ENCODE measurements around the gene MTFP1. TPM values are rescaled to one million over a fixed set of nuclear protein-coding genes. Genes with fewer than 3 reads are reported as not detected.

MTFP1 gene
- total and polyA plus RNA-seq, 2 donors (not counting 1 experiment from before 2014, with no cell fraction given): 11.8 to 18.4 TPM

- Histone ChIP-seq H3K79me2 (ENCODE audit: control insufficient read depth, insufficient read depth, low read length) (no peaks in the 10 kb centered on the region), H3K4me1 (ENCODE audit: control insufficient read depth in 2 of 2, insufficient read depth in 2 of 2, low read length in 2 of 2) (peaks cover 14 to 20% of the 10 kb centered on the region in 2 donors), H3K4me3 (ENCODE audit: control extremely low read depth in 1 of 5, extremely low read depth in 1 of 5, insufficient read depth in 1 of 5, low read depth in 2 of 5, low read length in 4 of 5) (peak within 1 kb of the TSS in 4 of 5 experiments; percentile 25 to 61 (median 42)), H3K9me3 (ENCODE audit: control extremely low read depth in 1 of 3, control insufficient read depth in 2 of 3, insufficient read depth in 1 of 3, low read length in 2 of 3) (no peaks in the 10 kb centered on the region), H3K4me2 (replicated peaks; ENCODE audit: low read depth, low read length, poor library complexity, severe bottlenecking) (peak within 1 kb of the TSS; percentile 85), H3K27me3 (replicated peaks in 1 of 4; ENCODE audit: control extremely low read depth in 1 of 4, control insufficient read depth in 3 of 4, insufficient read depth in 4 of 4, low read length in 3 of 4) (no peaks in the 10 kb centered on the region), H2AFZ (ENCODE audit: insufficient read depth, low read depth, low read length, poor library complexity, severe bottlenecking) (peak within 1 kb of the TSS; percentile 84), H4K20me1 (ENCODE audit: control insufficient read depth, insufficient read depth, low read length, poor library complexity, severe bottlenecking) (no peaks in the 10 kb centered on the region), H3K36me3 (replicated peaks in 1 of 2; ENCODE audit: control extremely low read depth in 1 of 2, control insufficient read depth in 1 of 2, extremely low read depth in 1 of 2, insufficient read depth in 2 of 2, low read length in 1 of 2) (no peaks in the 10 kb centered on the region), H3K27ac (ENCODE audit: low read length in 2 of 2) (no peak within 1 kb of the TSS), H3K9ac (ENCODE audit: low read length) (peak within 1 kb of the TSS; percentile 48)
- peak; percentile 84 for TF ChIP-seq CTCF (IDR thresholded peaks at IDR 0.05)
- no peak for TF ChIP-seq EZH2 (IDR thresholded peaks at IDR 0.05; ENCODE audit: borderline replicate concordance, insufficient read depth, low read depth, low read length, poor library complexity, severe bottlenecking)
- ChIA-PET POLR2A (interaction anchor here (0.6 to 3.1 kb wide), 6 partner anchors 10 to 149 kb away, joined by 3 to 20 read pairs (median 4); partner anchors contain the start of genes CASTOR1 and SEC14L2), CTCF (interaction anchor here (0.6 to 19.9 kb wide), 24 partner anchors 9 to 204 kb away, joined by 3 to 510 read pairs (median 4); partner anchors contain the start of genes CASTOR1, CCDC157, MTFP1 and SEC14L2)
- no peaks in the 10 kb centered on the region for H3K27me3 Mint-ChIP-seq
- peak within 1 kb of the TSS; percentile 54 for H3K27ac Mint-ChIP-seq
- peak; percentile 88 for ATAC-seq (ENCODE audit: low read depth)
- peaks cover 21% of the 10 kb centered on the region for H3K4me1 Mint-ChIP-seq
- DNase-seq: peak; percentile 90
- peak within 1 kb of the TSS; percentile 83 for H3K4me3 Mint-ChIP-seq
- intact Hi-C loops (cut with micrococcal nuclease): loop anchor here (1.0 kb wide), 3 partner anchors 30 to 124 kb away; partner anchors contain the start of gene CCDC157
- no peaks in the 10 kb centered on the region for H3K9me3 Mint-ChIP-seq (ENCODE audit: insufficient read depth)
- under 1% methylated on average over 90 of the region's 95 CpGs for WGBS (ENCODE audit: insufficient coverage)
Measured at GRCh38 chr22:30386960-30387827, 38.4 kb upstream of the MTFP1 start, which contains the start of gene RNF215. TSS of gene RNF215 (minus strand) at chr22:30387411. CDS start at chr22:30387313, 98 bp downstream.

Measured in B cell (primary cell).